NB4 (cell line): ENCODE data around the gene NCSTN.

ENCODE experiments used
- POLR2A ChIP-seq: IDR thresholded peaks from 2 replicates; pipeline ENCODE4 v1.6.1; 2011; ENCODE audit warnings: mild to moderate bottlenecking; ENCODE audit not compliant: insufficient read length; ENCODE audit errors: extremely low read depth
- TF ChIP-seq, protein P1 (sequence below): IDR thresholded peaks from one replicate; pipeline ENCODE4 v1.5.1; 2012; ENCODE audit warnings: low read depth, low read length

DNA sequence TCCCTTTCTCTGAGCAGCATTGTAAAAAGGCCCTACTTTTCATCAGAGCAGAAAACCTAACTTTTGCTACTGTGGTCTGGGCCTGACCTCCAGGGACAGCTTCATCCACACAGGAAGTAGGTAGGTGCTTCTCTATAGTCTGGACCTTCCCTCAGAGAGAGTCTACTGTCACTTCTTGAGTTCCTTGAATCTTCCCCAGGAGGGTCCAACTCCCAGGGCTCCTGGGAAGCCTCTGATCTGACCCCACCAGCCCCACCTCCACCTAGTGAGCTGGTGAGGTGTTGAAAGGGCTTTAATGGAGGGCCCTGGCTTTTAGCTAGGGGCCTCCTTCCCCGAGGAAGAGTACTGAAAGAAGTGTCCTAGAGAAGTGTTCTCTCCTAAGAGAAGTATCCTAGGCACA, 54.5 kb downstream of the NCSTN start:
- TF ChIP-seq, protein P1, sequence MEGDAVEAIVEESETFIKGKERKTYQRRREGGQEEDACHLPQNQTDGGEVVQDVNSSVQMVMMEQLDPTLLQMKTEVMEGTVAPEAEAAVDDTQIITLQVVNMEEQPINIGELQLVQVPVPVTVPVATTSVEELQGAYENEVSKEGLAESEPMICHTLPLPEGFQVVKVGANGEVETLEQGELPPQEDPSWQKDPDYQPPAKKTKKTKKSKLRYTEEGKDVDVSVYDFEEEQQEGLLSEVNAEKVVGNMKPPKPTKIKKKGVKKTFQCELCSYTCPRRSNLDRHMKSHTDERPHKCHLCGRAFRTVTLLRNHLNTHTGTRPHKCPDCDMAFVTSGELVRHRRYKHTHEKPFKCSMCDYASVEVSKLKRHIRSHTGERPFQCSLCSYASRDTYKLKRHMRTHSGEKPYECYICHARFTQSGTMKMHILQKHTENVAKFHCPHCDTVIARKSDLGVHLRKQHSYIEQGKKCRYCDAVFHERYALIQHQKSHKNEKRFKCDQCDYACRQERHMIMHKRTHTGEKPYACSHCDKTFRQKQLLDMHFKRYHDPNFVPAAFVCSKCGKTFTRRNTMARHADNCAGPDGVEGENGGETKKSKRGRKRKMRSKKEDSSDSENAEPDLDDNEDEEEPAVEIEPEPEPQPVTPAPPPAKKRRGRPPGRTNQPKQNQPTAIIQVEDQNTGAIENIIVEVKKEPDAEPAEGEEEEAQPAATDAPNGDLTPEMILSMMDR = no peak
- TF ChIP-seq POLR2A = no peak
